Ovary (tissue), 9 donors: ENCODE results near the gene CMC1. TPM values are rescaled to one million over a fixed set of nuclear protein-coding genes. Genes with fewer than 3 reads are reported as not detected.

Source experiments
- DNase-seq, 5 donors: peaks; one replicate each; pipeline ENCODE4 v3.0.0-alpha.2; 2019 to 2020
- H3K27ac ChIP-seq, 2 donors: fragments of 200-600 bp; one replicate each; pipeline versions ENCODE4 v1.5.1 to v1.8.0; 2019 to 2022
- H3K27me3 ChIP-seq: fragments of 200-600 bp; one replicate; pipeline ENCODE4 v1.8.0; 2022
- H3K36me3 ChIP-seq: fragments of 200-600 bp; sonication (generic); one replicate; pipeline ENCODE4 v1.5.1; 2019
- H3K4me1 ChIP-seq: one replicate; pipeline ENCODE4 v1.8.1; 2013; ENCODE audit warnings: mild to moderate bottlenecking, moderate library complexity; ENCODE audit not compliant: insufficient read depth
- H3K4me3 ChIP-seq: fragments of 200-600 bp; sonication (generic); one replicate; pipeline ENCODE4 v1.5.1; 2017
- H3K9me3 ChIP-seq, 2 donors: fragments of 200-600 bp in 1 of 2; sonication (generic) in 1 of 2; one replicate each; pipeline versions ENCODE4 v1.5.1 to v1.8.1; 2013 to 2019; ENCODE audit warnings: mild to moderate bottlenecking in 1 of 2, moderate library complexity in 1 of 2
- EP300 ChIP-seq: sonication (generic); formaldehyde crosslinking; IDR thresholded peaks from one replicate; pipeline ENCODE4 v1.6.1; 2017; ENCODE audit warnings: antibody characterized with exemption
- POLR2A ChIP-seq: fragments of 450-650 bp; IDR thresholded peaks from one replicate; pipeline ENCODE4 v1.6.1; 2017; ENCODE audit warnings: antibody characterized with exemption, mild to moderate bottlenecking, moderate library complexity
- WGBS, 3 donors: extraction: QIAGEN DNeasy Blood & Tissue Kit in 1 of 3; methylation state at CpG; one replicate each; pipeline versions ENCODE4 v1.1.5 to v1.1.7; 2013 to 2017; 5-methylcytosine and 5-hydroxymethylcytosine counted together
- intact Hi-C, 4 donors: fragments of 100-400 bp; cut with DNase I; formaldehyde crosslinking; loops; one replicate each; pipeline versions ENCODE4 v1.11.0 to v1.15.1; 2022 to 2023
- polyA plus RNA-seq, 2 donors: library from polyadenylated mRNA; stranded (reverse); fragments of 200-250 nt in 1 of 2; fragments of 350-450 nt in 1 of 2; fragmentation: Illumina TruSeq in 1 of 2; extraction: RNeasy Lipid Tissue Mini Kit (QIAGEN cat#74804) in 1 of 2; gene quantifications; one replicate each; pipeline ENCODE4 v1.2.3, GENCODE V29; 2013 to 2014
- total RNA-seq, 7 donors: library from RNA; depleted of rRNA in 2 of 7; stranded (reverse); fragments of >200 nt in 2 of 7; fragmentation: NEBNext Ultra II Directional in 3 of 7; extraction: Animal tissue kit (Norgen Biotek cat#: 25700) in 3 of 7; gene quantifications; one replicate each; pipeline versions ENCODE4 v1.1.0 to v1.2.4, GENCODE V29; 2016 to 2023
- TF ChIP-seq, protein P1 (sequence below), 3 donors: fragments of 450-650 bp in 2 of 3; fragments of 200-600 bp in 1 of 3; IDR thresholded peaks; one replicate each; pipeline versions ENCODE4 v1.5.1 to v1.8.0; 2016 to 2022; ENCODE audit warnings: antibody characterized with exemption in 3 of 3, mild to moderate bottlenecking in 1 of 3
- donor health status: DM: no; HTN: no; CAD: no; lungs with moderate emphysema.
- donor health status: DM: no; HTN: no; CAD: no.
- donor health status: Bipolar disorder and iron deficiency.
- donor health status: DM: yes; HTN: yes; CAD: no.
- donor health status: DM: no; HTN: no; CAD: no.
- donor health status: DM: yes; HTN: yes; CAD: no.

Gene CMC1
- total and polyA plus RNA-seq, 9 donors = 10.3 to 22.2 (median 13.4) TPM

DNA sequence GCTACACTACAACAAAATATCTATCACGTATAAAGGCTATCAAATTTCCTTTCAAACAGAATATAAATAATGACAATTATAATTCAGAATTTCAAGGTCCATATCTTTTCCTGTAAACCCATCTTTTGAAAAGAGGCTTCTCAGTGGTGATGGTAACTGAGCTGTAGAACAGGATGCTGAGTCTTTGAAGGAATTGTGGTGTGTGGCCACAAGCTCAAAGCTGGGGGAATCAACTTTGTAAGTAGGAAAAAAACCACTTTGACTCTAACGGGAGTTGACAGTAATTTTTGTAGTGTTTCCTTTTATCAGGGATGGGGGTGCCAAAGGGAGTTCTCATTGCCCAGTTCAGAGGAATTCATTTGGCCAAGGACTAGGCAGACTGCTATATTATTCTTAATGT is 93.8 kb downstream of the CMC1 start:
- Histone ChIP-seq H3K27me3 (no peaks in the 10 kb centered on the region), H3K4me1 (no peaks in the 10 kb centered on the region), H3K36me3 (no peaks in the 10 kb centered on the region), H3K9me3 (no peaks in the 10 kb centered on the region), H3K27ac (no peak overlapping the region), H3K4me3 (no peak overlapping the region)
- DNase-seq = no peak
- intact Hi-C loops = no loop called here
- 51 to 58% (median 54%) methylated on average over 2 of the region's 2 CpGs for whole genome bisulfite sequencing, 3 donors
- TF ChIP-seq, protein P1, sequence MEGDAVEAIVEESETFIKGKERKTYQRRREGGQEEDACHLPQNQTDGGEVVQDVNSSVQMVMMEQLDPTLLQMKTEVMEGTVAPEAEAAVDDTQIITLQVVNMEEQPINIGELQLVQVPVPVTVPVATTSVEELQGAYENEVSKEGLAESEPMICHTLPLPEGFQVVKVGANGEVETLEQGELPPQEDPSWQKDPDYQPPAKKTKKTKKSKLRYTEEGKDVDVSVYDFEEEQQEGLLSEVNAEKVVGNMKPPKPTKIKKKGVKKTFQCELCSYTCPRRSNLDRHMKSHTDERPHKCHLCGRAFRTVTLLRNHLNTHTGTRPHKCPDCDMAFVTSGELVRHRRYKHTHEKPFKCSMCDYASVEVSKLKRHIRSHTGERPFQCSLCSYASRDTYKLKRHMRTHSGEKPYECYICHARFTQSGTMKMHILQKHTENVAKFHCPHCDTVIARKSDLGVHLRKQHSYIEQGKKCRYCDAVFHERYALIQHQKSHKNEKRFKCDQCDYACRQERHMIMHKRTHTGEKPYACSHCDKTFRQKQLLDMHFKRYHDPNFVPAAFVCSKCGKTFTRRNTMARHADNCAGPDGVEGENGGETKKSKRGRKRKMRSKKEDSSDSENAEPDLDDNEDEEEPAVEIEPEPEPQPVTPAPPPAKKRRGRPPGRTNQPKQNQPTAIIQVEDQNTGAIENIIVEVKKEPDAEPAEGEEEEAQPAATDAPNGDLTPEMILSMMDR (IDR thresholded peaks at IDR 0.05) = no peak
- TF ChIP-seq EP300 = no peak
- no peak for TF ChIP-seq POLR2A

DNA sequence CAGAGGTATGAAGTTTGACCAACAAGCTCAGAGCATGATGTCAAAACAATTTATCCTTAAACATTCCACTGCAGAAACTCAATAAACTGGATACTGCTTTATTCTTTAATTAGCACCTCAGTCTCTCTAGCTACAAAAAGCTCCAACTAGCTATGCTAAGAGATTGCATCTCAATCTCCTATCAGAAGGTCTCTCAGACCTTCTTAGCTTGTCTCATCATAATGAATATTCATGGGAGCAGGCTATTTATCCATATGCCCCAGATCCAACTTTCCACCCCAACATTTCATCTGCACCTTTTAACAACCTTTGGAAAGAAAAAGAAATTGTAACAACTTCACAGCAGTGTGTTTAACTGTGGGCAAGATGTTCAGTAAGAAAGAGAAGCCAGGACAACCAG is 95.8 kb downstream of the CMC1 start:
- intact Hi-C loops = no loop called here
- no peaks in the 10 kb centered on the region for H3K36me3 ChIP-seq
- DNase-seq = no peak

DNA sequence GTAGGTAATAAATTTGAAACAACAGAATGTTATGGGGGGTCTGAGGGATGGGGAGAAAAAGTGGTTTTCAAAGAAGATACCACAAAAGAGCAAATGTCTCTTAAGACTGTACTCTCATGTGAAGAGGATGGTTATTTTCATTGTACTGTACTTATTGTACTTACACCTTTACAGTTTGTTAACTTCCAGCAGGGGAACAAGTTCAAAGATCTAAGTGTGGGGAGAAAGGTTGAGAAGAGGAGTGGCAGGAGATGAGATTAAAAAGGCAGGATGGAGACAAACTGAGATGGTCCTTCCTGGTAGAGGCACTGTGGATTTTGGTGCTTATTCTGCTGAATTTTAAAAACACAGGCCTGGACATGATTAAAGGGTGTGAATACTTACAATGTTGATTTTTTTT is 101.7 kb downstream of the CMC1 start:
- H3K4me1 ChIP-seq = peaks cover 3% of the 10 kb centered on the region
- DNase-seq = no peak
- no peaks in the 10 kb centered on the region for H3K9me3 ChIP-seq
- no peaks in the 10 kb centered on the region for H3K36me3 ChIP-seq
- TF ChIP-seq, protein P1 (IDR thresholded peaks at IDR 0.05) = no peak
- TF ChIP-seq POLR2A = no peak
- no peak for TF ChIP-seq EP300
- H3K27ac ChIP-seq = no peak overlapping the region
- H3K27me3 ChIP-seq = no peaks in the 10 kb centered on the region
- H3K4me3 ChIP-seq = no peak overlapping the region
- intact Hi-C loops = no loop called here

More for the DNA sequence above, 95.8 kb downstream of the CMC1 start:
- Histone ChIP-seq H3K4me3 (no peak overlapping the region), H3K27me3 (no peaks in the 10 kb centered on the region), H3K9me3 (no peaks in the 10 kb centered on the region), H3K4me1 (no peaks in the 10 kb centered on the region), H3K27ac (no peak overlapping the region)
- no peak for TF ChIP-seq EP300
- TF ChIP-seq POLR2A = no peak
- TF ChIP-seq, protein P1 (IDR thresholded peaks at IDR 0.05) = no peak

DNA sequence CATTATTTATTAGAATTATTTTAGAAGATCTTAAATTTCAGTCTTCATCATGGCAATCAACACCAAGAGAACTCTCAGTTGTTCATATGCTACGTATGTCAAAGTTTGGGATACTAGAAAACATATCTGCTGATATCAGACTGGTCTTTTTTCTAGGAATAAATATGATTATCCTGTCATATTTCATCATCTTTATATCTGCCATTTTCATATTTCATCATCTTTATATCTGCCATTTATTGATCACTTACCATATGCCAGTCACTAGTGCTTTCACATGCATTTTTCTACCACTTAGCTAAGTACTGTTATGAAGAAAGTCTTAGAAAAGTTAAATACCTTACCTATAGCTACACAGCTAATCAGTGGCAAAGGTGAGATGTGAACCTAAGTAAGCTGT is 104.3 kb downstream of the CMC1 start:
- Histone ChIP-seq H3K27ac (no peak overlapping the region), H3K4me3 (no peak overlapping the region), H3K36me3 (no peaks in the 10 kb centered on the region), H3K9me3 (no peaks in the 10 kb centered on the region), H3K4me1 (peaks cover 3% of the 10 kb centered on the region), H3K27me3 (no peaks in the 10 kb centered on the region)
- no peak for DNase-seq
- WGBS, 3 donors = 95 to 98% (median 97%) methylated on average over 1 of the region's 1 CpG
- intact Hi-C loops = no loop called here
- TF ChIP-seq, protein P1 (IDR thresholded peaks at IDR 0.05) = no peak
- TF ChIP-seq EP300 = no peak
- TF ChIP-seq POLR2A = no peak
